HEK293T (cell line): Measurements from ENCODE around the gene PATL2.
"Not testable (repeated sequence)": the region's sequence is repeated elsewhere in the genome, so short reads cannot be mapped to it uniquely, and the experiment has no call there.

Experiments
- CTCF ChIA-PET: fragments of 350-600 bp; formaldehyde crosslinking; extraction: SDS; loops from one replicate; lab custom pipeline; 2021; ENCODE audit warnings: antibody characterized with exemption, inconsistent platforms; lab: Yijun Ruan, JAX
- POLR2A ChIA-PET: fragments of 350-600 bp; formaldehyde crosslinking; extraction: SDS; loops from one replicate; lab custom pipeline; 2020; ENCODE audit warnings: antibody characterized with exemption, inconsistent platforms; lab: Yijun Ruan, JAX
- DNase-seq: peaks from one replicate; pipeline ENCODE4 v3.0.0; 2012; ENCODE audit warnings: mixed read lengths; ENCODE audit errors: extremely low spot score
- ARNT ChIP-seq: fragments of 450-650 bp; IDR thresholded peaks from 2 replicates; pipeline ENCODE4 v1.6.1; 2017; ENCODE audit warnings: mild to moderate bottlenecking
- BHLHE40 ChIP-seq: fragments of 450-650 bp; IDR thresholded peaks from 2 replicates; pipeline ENCODE4 v1.6.1; 2016; ENCODE audit warnings: mild to moderate bottlenecking, moderate library complexity, borderline replicate concordance
- CTBP1 ChIP-seq: fragments of 450-650 bp; IDR thresholded peaks from 2 replicates; pipeline ENCODE4 v1.6.1; 2016; ENCODE audit warnings: borderline replicate concordance
- ELF4 ChIP-seq: fragments of 450-650 bp; IDR thresholded peaks from 2 replicates; pipeline ENCODE4 v1.6.1; 2017; ENCODE audit warnings: antibody characterized with exemption
- FOXA1 ChIP-seq: fragments of 450-650 bp; IDR thresholded peaks from 2 replicates; pipeline ENCODE4 v1.6.1; 2016; ENCODE audit warnings: mild to moderate bottlenecking
- FOXK2 ChIP-seq: fragments of 450-650 bp; IDR thresholded peaks from 2 replicates; pipeline ENCODE4 v1.6.1; 2016; ENCODE audit warnings: mild to moderate bottlenecking
- FOXM1 ChIP-seq: fragments of 450-650 bp; IDR thresholded peaks from 2 replicates; pipeline ENCODE4 v1.6.1; 2017; ENCODE audit warnings: mild to moderate bottlenecking, borderline replicate concordance
- HDGF ChIP-seq: fragments of 450-650 bp; IDR thresholded peaks from 2 replicates; pipeline ENCODE4 v1.6.1; 2017; ENCODE audit warnings: antibody characterized with exemption, borderline replicate concordance
- L3MBTL2 ChIP-seq: fragments of 450-650 bp; conservative IDR thresholded peaks from 2 replicates; pipeline ENCODE4 v1.6.1; 2016; ENCODE audit warnings: mild to moderate bottlenecking
- LEF1 ChIP-seq: fragments of 450-650 bp; IDR thresholded peaks from 2 replicates; pipeline ENCODE4 v1.6.1; 2017; ENCODE audit warnings: mild to moderate bottlenecking, borderline replicate concordance
- NFRKB ChIP-seq: fragments of 450-650 bp; IDR thresholded peaks from 2 replicates; pipeline ENCODE4 v1.6.1; 2016; ENCODE audit warnings: mild to moderate bottlenecking, moderate library complexity
- SP1 ChIP-seq: fragments of 450-650 bp; IDR thresholded peaks from 2 replicates; pipeline ENCODE4 v1.6.1; 2017
- SUZ12 ChIP-seq: fragments of 450-650 bp; IDR thresholded peaks from 2 replicates; pipeline ENCODE4 v1.6.1; 2016; ENCODE audit warnings: mild to moderate bottlenecking
- TARDBP ChIP-seq: fragments of 450-650 bp; IDR thresholded peaks from 2 replicates; pipeline ENCODE4 v1.6.1; 2016
- ZNF384 ChIP-seq: fragments of 450-650 bp; IDR thresholded peaks from 2 replicates; pipeline ENCODE4 v1.6.1; 2016
- TF ChIP-seq, protein P1 (sequence below): fragments of 450-650 bp; IDR thresholded peaks from 2 replicates; pipeline ENCODE4 v1.6.1; 2016

PATL2 gene

GRCh38 chr15:44692659-44693058 is 18.5 kb downstream of the PATL2 start:
- CTCF ChIA-PET: no interaction called here
- TF ChIP-seq FOXK2: no peak
- POLR2A ChIA-PET: no interaction called here
- DNase-seq: no peak

DNA sequence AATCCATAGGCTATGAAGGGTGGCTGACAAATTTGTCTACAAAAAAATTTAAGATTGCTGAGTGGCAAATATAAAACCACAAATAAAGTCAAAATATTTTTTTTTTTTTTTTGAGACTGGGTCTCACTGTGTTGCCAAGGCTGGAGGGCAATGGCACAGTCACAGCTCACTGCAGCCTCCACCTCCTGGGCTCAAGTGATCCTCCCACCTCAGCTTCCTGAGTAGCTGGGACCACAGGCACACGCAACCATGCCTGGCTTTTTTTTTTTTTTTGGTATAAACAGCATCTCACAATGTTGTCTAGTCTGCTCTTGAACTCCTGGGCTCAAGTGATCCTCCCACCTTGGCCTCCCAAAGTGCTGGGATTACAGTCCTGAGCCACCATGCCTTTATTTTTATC is 20.9 kb downstream of the PATL2 start:
- POLR2A ChIA-PET, DNase-seq, CTCF ChIA-PET: not testable (repeated sequence)

GRCh38 chr15:44689318-44689717 is 21.8 kb downstream of the PATL2 start:
- POLR2A ChIA-PET, DNase-seq, CTCF ChIA-PET: not testable (repeated sequence)

DNA sequence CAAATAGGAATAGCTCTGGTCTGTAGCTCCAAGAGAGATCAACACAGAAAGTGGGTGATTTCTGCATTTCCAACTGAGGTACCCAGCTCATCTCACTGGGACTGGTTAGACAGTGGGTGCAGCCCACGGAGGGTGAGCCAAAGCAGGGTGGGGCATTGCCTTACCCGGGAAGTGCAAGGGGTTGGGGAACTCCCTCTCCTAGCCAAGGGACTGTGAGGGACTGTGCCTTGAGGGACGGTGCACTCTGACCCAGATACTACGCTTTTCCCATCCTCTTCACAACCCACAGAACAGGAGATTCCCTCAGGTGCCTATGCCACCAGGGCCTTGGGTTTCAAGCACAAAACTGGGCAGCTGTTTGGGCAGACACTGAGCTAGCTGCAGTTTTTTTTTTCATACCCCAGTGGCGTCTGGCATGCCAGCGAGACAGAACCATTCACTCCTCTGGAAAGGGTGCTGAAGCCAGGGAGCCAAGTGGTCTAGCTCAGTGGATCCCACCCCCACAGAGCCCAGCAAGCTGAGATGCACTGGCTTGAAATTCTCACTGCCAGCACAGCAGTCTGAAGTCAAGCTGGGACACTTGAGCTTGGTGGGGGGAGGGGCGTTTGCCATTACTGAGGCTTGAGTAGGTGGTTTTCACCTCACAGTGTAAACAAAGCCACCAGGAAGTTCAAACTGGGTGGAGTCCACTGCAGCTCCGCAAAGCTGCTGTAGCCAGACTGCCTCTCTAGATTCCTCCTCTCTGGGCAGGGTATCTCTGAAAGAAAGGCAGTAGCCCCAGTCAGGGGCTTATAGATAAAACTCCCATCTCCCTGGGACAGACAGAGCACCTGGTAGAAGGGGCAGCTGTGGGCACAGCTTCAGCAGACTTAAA is 28.1 kb downstream of the PATL2 start:
- ChIA-PET POLR2A (interaction anchor here (1.4 to 2.0 kb wide), 2 partner anchors 20 to 46 kb away, joined by 4 to 6 read pairs; partner anchors contain the start of gene SPG11), CTCF (interaction anchor here (0.6 to 1.3 kb wide), 4 partner anchors 12 to 56 kb away, joined by 3 to 6 read pairs (median 3); partner anchors contain the start of gene SPG11)
- DNase-seq: not testable (repeated sequence)

GRCh38 chr15:44682211-44682610 is 28.9 kb downstream of the PATL2 start:
- no peak for DNase-seq
- TF ChIP-seq SP1: no peak
- ChIA-PET CTCF (interaction anchor here (0.8 to 1.0 kb wide), 3 partner anchors 11 to 31 kb away, joined by 3 read pairs; partner anchors contain the start of gene SPG11), POLR2A (interaction anchor here (1.4 to 2.0 kb wide), 2 partner anchors 19 to 47 kb away, joined by 4 to 6 read pairs; partner anchors contain the start of gene SPG11)

DNA sequence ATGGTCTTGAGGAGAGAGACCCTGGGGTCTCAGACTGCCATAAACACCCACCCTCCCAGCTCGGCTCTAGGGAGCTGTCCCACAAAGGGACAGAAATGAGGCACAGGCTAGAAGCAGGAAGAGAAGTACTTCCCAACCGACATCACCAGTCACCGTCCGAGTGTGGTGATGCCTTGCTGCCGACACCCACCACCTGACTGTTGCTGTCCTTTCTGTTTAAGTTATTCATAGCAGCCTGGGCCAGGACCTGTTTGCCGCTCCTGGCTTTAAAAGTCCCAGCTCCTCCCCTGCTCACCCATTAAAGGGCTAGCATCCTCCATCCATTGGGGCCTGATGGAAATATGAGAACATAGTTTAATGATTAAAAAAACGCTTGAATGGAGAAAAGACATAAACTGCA is 34.4 kb downstream of the PATL2 start:
- DNase-seq: no peak
- CTCF ChIA-PET: interaction anchor here (1.3 kb wide), 1 partner anchor 9 kb away, joined by 3 read pairs; no protein-coding TSS in a partner anchor
- POLR2A ChIA-PET: interaction anchor here (1.8 kb wide), 1 partner anchor 35 kb away, joined by 6 read pairs; the partner anchor contains the start of genes B2M and PATL2
- no peak for TF ChIP-seq HDGF
- TF ChIP-seq ARNT: no peak
- TF ChIP-seq ELF4: no peak
- TF ChIP-seq L3MBTL2: no peak
- no peak for TF ChIP-seq SP1
- TF ChIP-seq FOXM1: no peak
- no peak for TF ChIP-seq CTBP1
- TF ChIP-seq NFRKB: no peak
- TF ChIP-seq, protein P1, sequence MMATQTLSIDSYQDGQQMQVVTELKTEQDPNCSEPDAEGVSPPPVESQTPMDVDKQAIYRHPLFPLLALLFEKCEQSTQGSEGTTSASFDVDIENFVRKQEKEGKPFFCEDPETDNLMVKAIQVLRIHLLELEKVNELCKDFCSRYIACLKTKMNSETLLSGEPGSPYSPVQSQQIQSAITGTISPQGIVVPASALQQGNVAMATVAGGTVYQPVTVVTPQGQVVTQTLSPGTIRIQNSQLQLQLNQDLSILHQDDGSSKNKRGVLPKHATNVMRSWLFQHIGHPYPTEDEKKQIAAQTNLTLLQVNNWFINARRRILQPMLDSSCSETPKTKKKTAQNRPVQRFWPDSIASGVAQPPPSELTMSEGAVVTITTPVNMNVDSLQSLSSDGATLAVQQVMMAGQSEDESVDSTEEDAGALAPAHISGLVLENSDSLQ: no peak
- no peak for TF ChIP-seq FOXA1
- TF ChIP-seq LEF1: no peak
- TF ChIP-seq TARDBP: no peak
- TF ChIP-seq BHLHE40: no peak
- no peak for TF ChIP-seq ZNF384
- no peak for TF ChIP-seq FOXK2
- TF ChIP-seq SUZ12: no peak

DNA sequence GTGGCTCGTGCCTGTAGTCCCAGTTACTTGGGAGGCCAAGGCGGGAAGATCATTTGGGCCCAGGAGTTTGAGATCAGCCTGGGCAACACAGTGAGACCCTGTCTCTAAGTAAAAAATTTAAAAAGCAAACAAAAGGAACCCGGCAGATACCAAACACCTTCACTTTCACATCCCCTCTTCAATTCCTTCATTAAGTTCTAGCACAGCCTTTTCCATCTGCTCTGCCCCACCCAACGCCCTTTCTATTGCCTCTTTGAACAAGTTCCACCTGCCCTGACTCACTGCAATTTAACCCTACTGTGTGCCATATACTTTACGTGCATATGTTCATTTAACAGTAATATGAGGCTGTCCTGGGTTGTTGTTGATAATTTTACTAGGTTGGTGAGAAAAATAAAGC is 35.2 kb downstream of the PATL2 start:
- ChIA-PET CTCF (no interaction called here), POLR2A (no interaction called here)
- no peak for TF ChIP-seq ELF4
- TF ChIP-seq NFRKB: no peak
- TF ChIP-seq TARDBP: no peak
- no peak for TF ChIP-seq FOXM1
- TF ChIP-seq FOXA1: no peak
- DNase-seq: no peak

- TF ChIP-seq FOXM1 (no peak), ARNT (no peak), NFRKB (no peak), BHLHE40 (no peak), ELF4 (no peak), CTBP1 (no peak), ZNF384 (no peak), SUZ12 (no peak), FOXA1 (no peak), SP1 (no peak), L3MBTL2 (no peak)
- TF ChIP-seq, protein P1: no peak
- CTCF ChIA-PET: no interaction called here
- POLR2A ChIA-PET: no interaction called here
- DNase-seq: no peak
Measured at GRCh38 chr15:44673639-44674038, 37.5 kb downstream of the PATL2 start.
